Stomach (tissue), 4 donors: ENCODE results near the gene OSBPL2.

Experiments used
- EP300 ChIP-seq: sonication (generic); formaldehyde crosslinking; IDR thresholded peaks from one replicate; pipeline ENCODE4 v1.6.1; 2017; ENCODE audit warnings: antibody characterized with exemption
- POLR2A ChIP-seq, 4 donors: fragments of 450-650 bp; IDR thresholded peaks; one replicate each; pipeline ENCODE4 v1.6.1; 2016; ENCODE audit warnings: antibody characterized with exemption in 4 of 4, control low read depth in 2 of 4, mild to moderate bottlenecking in 1 of 4, moderate library complexity in 1 of 4
- POLR2AphosphoS5 ChIP-seq, 3 donors: sonication (generic); formaldehyde crosslinking; IDR thresholded peaks; one replicate each; pipeline ENCODE4 v1.6.1; 2016; ENCODE audit warnings: antibody characterized with exemption in 3 of 3
- TF ChIP-seq, protein P1 (sequence below), 7 experiments: fragments of 450-650 bp in 4 of 7; fragments of 200-600 bp in 3 of 7; sonication (generic) in 3 of 7; IDR thresholded peaks; one replicate each; pipeline ENCODE4 v1.5.1; 2016 to 2019; ENCODE audit warnings: antibody characterized with exemption in 7 of 7, control low read depth in 2 of 7, mild to moderate bottlenecking in 1 of 7

GRCh38 chr20:62330576-62331317 is 92.4 kb downstream of the OSBPL2 start:
- no peak for TF ChIP-seq POLR2A (IDR thresholded peaks at IDR 0.05)
- TF ChIP-seq, protein P1, sequence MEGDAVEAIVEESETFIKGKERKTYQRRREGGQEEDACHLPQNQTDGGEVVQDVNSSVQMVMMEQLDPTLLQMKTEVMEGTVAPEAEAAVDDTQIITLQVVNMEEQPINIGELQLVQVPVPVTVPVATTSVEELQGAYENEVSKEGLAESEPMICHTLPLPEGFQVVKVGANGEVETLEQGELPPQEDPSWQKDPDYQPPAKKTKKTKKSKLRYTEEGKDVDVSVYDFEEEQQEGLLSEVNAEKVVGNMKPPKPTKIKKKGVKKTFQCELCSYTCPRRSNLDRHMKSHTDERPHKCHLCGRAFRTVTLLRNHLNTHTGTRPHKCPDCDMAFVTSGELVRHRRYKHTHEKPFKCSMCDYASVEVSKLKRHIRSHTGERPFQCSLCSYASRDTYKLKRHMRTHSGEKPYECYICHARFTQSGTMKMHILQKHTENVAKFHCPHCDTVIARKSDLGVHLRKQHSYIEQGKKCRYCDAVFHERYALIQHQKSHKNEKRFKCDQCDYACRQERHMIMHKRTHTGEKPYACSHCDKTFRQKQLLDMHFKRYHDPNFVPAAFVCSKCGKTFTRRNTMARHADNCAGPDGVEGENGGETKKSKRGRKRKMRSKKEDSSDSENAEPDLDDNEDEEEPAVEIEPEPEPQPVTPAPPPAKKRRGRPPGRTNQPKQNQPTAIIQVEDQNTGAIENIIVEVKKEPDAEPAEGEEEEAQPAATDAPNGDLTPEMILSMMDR (IDR thresholded peaks at IDR 0.05) = no peak
- TF ChIP-seq POLR2AphosphoS5 (IDR thresholded peaks at IDR 0.05) = no peak
- no peak for TF ChIP-seq EP300
